Mesothelial cell of epicardium (in vitro differentiated cells): ENCODE data around the gene SMIM17. TPM values are rescaled to one million over a fixed set of nuclear protein-coding genes. Genes with fewer than 3 reads are reported as not detected.

Experiments
- DNase-seq, 2 experiments: peaks; one replicate each; pipeline ENCODE4 v3.0.0; 2021; ENCODE audit warnings: low spot score in 2 of 2; ENCODE audit not compliant: unreplicated experiment in 2 of 2
- H3K27ac Mint-ChIP-seq: 2 replicates; pipeline ENCODE4 v1.8.0; 2021; ENCODE audit warnings: mixed read lengths
- H3K27me3 Mint-ChIP-seq: 2 replicates; pipeline ENCODE4 v1.8.0; 2021; ENCODE audit warnings: low read depth, mixed read lengths
- H3K36me3 Mint-ChIP-seq: 2 replicates; pipeline ENCODE4 v1.8.0; 2021; ENCODE audit warnings: mixed read lengths
- H3K4me1 Mint-ChIP-seq: 2 replicates; pipeline ENCODE4 v1.8.0; 2021; ENCODE audit warnings: mixed read lengths
- H3K4me3 Mint-ChIP-seq: 2 replicates; pipeline ENCODE4 v1.8.0; 2021; ENCODE audit warnings: mild to moderate bottlenecking, moderate library complexity, mixed read lengths
- H3K9me3 Mint-ChIP-seq: 2 replicates; pipeline ENCODE4 v1.8.0; 2021; ENCODE audit warnings: mixed read lengths
- total RNA-seq: library from RNA; stranded (reverse); gene quantifications from 3 replicates; pipeline ENCODE4 v1.2.1, GENCODE V29; 2021
- TF ChIP-seq, protein P1 (sequence below): fragments of 200-600 bp; sonication (generic); IDR thresholded peaks from one replicate; pipeline ENCODE4 v1.5.0; 2021; ENCODE audit warnings: antibody characterized with exemption; ENCODE audit not compliant: unreplicated experiment

The SMIM17 gene
- 1.6 to 2.6 TPM (median 2.1 TPM) in 3 replicates for total RNA-seq

DNA sequence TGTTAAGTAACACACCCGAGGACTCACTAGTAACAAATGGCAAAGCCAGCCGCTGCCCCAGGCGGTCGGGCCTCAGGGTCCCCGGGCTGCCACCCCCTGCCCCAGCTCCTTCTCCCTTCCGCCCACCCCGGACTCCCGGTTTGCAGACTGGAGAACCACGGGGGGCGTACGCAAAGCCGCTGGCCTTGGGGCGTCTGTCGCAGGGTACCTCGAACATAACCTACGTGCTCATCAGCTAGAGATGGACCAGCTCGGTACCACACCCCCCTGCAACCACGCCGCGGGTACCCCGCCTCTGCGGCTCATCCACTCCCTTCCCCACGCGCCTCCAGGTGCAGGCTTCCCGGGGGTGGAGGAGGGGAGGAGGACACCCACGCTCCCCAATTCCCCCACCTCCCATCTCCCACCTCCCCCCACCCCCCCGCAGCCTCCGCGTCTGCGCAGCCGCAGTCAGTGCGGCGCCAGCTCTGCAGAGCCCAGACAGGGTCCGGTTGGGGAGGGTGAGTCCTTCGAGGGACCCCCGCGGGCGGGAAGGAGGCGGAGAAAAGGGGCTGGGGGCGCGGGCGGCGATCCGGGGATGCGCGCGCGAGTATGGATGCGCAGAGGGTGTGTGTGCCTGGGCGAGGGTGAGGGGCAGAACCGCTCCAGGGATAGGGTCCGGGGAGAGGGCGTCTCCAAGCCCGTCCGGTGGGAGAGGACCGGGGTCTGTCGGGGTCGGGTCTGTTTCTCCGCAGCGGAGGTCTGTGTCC, at the start of gene SMIM17:
SMIM17 (plus strand) TSS at position 449 of the 749 bp plus-strand sequence. CDS start 2,509 bp downstream, outside the sequence.
- Mint-ChIP-seq H3K36me3 (peaks cover 30% of the 10 kb centered on the region), H3K27me3 (no peaks in the 10 kb centered on the region), H3K4me1 (no peaks in the 10 kb centered on the region), H3K27ac (no peak within 1 kb of the TSS), H3K4me3 (no peak within 1 kb of the TSS), H3K9me3 (peaks cover 60% of the 10 kb centered on the region)
- TF ChIP-seq, protein P1, sequence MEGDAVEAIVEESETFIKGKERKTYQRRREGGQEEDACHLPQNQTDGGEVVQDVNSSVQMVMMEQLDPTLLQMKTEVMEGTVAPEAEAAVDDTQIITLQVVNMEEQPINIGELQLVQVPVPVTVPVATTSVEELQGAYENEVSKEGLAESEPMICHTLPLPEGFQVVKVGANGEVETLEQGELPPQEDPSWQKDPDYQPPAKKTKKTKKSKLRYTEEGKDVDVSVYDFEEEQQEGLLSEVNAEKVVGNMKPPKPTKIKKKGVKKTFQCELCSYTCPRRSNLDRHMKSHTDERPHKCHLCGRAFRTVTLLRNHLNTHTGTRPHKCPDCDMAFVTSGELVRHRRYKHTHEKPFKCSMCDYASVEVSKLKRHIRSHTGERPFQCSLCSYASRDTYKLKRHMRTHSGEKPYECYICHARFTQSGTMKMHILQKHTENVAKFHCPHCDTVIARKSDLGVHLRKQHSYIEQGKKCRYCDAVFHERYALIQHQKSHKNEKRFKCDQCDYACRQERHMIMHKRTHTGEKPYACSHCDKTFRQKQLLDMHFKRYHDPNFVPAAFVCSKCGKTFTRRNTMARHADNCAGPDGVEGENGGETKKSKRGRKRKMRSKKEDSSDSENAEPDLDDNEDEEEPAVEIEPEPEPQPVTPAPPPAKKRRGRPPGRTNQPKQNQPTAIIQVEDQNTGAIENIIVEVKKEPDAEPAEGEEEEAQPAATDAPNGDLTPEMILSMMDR, result no peak
- DNase-seq, result no peak

DNA sequence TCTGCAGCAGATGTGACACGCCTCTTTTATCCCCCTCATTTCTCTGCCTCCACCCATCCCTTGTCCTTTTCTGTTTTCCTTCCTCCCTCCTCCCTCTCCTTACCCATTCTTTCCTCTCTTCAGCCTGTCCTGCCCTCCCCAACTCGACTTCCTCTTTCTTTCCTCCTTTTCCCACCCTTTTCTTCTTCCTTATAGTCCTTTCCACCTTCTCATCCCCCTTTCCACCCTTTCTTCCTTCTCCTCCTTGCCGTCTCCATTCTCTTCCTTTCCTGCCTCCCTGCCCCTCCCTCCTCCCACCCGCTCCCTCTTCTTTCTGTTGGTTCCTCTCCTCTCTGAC, 48.5 kb upstream of the SMIM17 start:
- H3K27me3 Mint-ChIP-seq, result no peaks in the 10 kb centered on the region
- TF ChIP-seq, protein P1, result no peak
- peaks cover 49% of the 10 kb centered on the region for H3K9me3 Mint-ChIP-seq
- H3K4me3 Mint-ChIP-seq, result peak overlapping the region; percentile 83
- no peak overlapping the region for H3K27ac Mint-ChIP-seq
- peaks cover 29% of the 10 kb centered on the region for H3K36me3 Mint-ChIP-seq
- DNase-seq, result no peak
- peaks cover 11% of the 10 kb centered on the region for H3K4me1 Mint-ChIP-seq

DNA sequence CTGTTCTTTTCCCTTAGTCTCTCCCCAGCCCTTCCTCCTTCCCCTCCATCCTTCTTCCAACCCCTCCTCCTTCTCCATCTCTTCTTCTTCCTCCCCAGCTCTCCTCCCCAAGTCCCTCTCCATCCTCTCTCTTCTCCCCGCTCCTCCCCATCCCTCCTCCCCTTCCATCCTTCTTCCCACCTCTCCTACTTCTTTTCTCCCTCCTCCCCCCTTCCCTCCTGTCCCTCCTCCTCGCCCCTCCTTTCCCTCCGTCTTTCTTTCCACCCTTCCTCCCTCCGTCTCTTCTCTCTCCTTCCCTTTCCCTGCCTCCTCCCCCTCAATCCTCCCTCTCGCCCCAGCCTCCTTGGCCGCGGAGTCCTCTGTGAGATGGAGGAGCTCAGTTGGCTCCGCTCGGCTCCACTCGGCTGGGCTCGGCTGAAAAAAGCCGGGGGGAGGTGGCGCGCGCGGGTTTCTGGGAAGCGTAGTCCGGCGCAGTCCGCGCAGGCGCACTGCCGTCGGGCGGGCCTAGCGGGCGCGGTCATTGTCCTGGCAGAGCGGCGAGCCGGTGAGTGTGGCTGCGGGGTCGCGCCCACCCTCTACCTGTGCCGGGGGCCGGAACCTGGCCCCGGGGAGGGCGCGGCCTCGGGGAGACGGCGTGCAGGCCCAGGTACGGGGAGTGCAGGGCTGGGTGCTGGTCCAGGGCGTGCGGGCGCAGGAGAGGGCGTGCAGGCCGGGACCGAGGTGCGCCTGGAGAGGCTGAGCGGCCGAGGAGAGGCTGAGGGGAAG, 48.0 kb upstream of the SMIM17 start, which contains the start of gene ZNF71:
ZNF71 (plus strand) TSS at position 520 of the 765 bp plus-strand sequence. CDS start 6,257 bp downstream, outside the sequence.
- H3K27me3 Mint-ChIP-seq, result no peaks in the 10 kb centered on the region
- H3K27ac Mint-ChIP-seq, result peak within 1 kb of the TSS; percentile 73
- TF ChIP-seq, protein P1, result no peak
- peaks cover 11% of the 10 kb centered on the region for H3K4me1 Mint-ChIP-seq
- peak within 1 kb of the TSS; percentile 83 for H3K4me3 Mint-ChIP-seq
- peaks cover 32% of the 10 kb centered on the region for H3K36me3 Mint-ChIP-seq
- peak; percentile 85 to 91 for DNase-seq
- H3K9me3 Mint-ChIP-seq, result peaks cover 49% of the 10 kb centered on the region

DNA sequence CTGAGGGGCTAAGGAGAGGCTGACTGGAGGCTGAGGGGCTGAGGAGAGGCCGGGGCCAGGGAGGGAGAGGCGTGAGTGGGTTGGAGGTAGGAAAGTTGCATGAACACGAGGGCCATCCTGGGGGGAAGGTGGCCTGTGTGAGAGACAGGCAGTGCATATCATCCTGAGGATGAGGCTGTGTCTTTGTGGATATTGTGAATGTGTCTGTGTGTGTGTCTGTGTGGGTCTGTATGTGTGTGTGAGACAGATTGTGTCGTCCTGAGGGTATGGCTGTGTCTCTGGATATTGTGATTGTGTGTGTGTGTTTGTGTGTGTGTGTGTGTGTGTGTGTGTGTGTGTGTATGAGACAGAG, 47.4 kb upstream of the SMIM17 start:
- peaks cover 11% of the 10 kb centered on the region for H3K4me1 Mint-ChIP-seq
- peak overlapping the region; percentile 83 for H3K4me3 Mint-ChIP-seq
- H3K36me3 Mint-ChIP-seq, result peaks cover 34% of the 10 kb centered on the region
- no peak for DNase-seq
- H3K27ac Mint-ChIP-seq, result peak overlapping the region; percentile 73
- TF ChIP-seq, protein P1, result no peak
- H3K27me3 Mint-ChIP-seq, result no peaks in the 10 kb centered on the region
- H3K9me3 Mint-ChIP-seq, result peaks cover 48% of the 10 kb centered on the region

DNA sequence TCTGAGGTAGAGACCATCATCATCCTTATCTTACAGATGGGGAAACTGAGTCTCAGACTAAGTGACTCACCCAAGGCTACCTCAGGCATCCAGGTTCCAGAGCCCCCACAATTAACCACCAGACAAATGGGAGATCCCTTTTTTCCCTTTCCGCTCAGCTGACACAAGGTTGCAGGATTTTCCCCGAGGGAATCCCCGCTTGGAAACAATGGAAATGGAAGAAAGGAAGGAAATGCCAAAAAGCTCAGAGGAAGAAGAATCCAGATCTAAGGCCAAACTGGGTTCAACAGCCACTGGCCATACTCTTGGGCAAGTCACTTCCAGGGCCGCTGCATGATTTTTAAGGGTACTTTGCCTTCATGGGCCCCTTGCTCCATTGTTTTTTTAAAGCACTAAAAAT, 46.3 kb upstream of the SMIM17 start:
- Mint-ChIP-seq H3K27ac (no peak overlapping the region), H3K9me3 (peaks cover 53% of the 10 kb centered on the region), H3K4me3 (peak overlapping the region; percentile 83), H3K4me1 (peaks cover 11% of the 10 kb centered on the region), H3K27me3 (no peaks in the 10 kb centered on the region), H3K36me3 (peaks cover 46% of the 10 kb centered on the region)
- TF ChIP-seq, protein P1, result no peak
- no peak for DNase-seq
